Choroid plexus epithelial cell (primary cell): Measurements from ENCODE around the gene NKAIN2.
A peak's percentile ranks its signal among the peaks of the same experiment; 100 is the strongest.
"Not testable (repeated sequence)": the region's sequence is repeated elsewhere in the genome, so short reads cannot be mapped to it uniquely, and the experiment has no call there.

Experiments used
- DNase-seq: peaks from one replicate; pipeline ENCODE4 v3.0.0-alpha.2; 2010; ENCODE audit warnings: low read depth
- H3K4me3 ChIP-seq: 2 replicates; pipeline ENCODE4 v1.5.1; 2011; ENCODE audit warnings: low read depth, mild to moderate bottlenecking, control low read depth, low read length, moderate library complexity
- CTCF ChIP-seq: conservative IDR thresholded peaks from 2 replicates; pipeline ENCODE4 v1.5.1; 2011; ENCODE audit warnings: low read depth, mild to moderate bottlenecking, control low read depth, inconsistent platforms, low read length, moderate library complexity

Gene NKAIN2

GRCh38 chr6:124536842-124537191 is 733.2 kb downstream of the NKAIN2 start:
- H3K4me3 ChIP-seq = no peak overlapping the region
- TF ChIP-seq CTCF = no peak
- peak; percentile 54 for DNase-seq

- no peak for TF ChIP-seq CTCF
- no peak overlapping the region for H3K4me3 ChIP-seq
- peak; percentile 41 for DNase-seq
Observed at GRCh38 chr6:124539096-124539495, 735.4 kb downstream of the NKAIN2 start.

GRCh38 chr6:124541573-124541972 is 737.9 kb downstream of the NKAIN2 start:
- no peak for DNase-seq

GRCh38 chr6:124546601-124547000 is 742.9 kb downstream of the NKAIN2 start:
- H3K4me3 ChIP-seq = no peak overlapping the region
- TF ChIP-seq CTCF = no peak
- DNase-seq = no peak

More at GRCh38 chr6:124541573-124541972, 737.9 kb downstream of the NKAIN2 start:
- TF ChIP-seq CTCF = no peak
- no peak overlapping the region for H3K4me3 ChIP-seq

GRCh38 chr6:124551711-124552233 is 748.1 kb downstream of the NKAIN2 start:
- H3K4me3 ChIP-seq = no peak overlapping the region
- TF ChIP-seq CTCF = no peak
- no peak for DNase-seq

GRCh38 chr6:124557873-124558272 is 754.2 kb downstream of the NKAIN2 start:
- H3K4me3 ChIP-seq = no peak overlapping the region
- DNase-seq = no peak
- no peak for TF ChIP-seq CTCF

GRCh38 chr6:124560078-124560477 is 756.4 kb downstream of the NKAIN2 start:
- not testable (repeated sequence) for DNase-seq, H3K4me3 ChIP-seq
